ENCODE data around the gene ANKRD29. TPM values are rescaled to one million over a fixed set of nuclear protein-coding genes. Genes with fewer than 3 reads are reported as not detected.

ANKRD29 gene
- total RNA-seq, 1 experiment from 2014 or later: 8.2 TPM

- Histone ChIP-seq H3K36me3 (ENCODE audit: control insufficient read depth, insufficient read depth, low read length) (no peaks in the 10 kb centered on the region), H3K9me3 (no peaks in the 10 kb centered on the region), H3K4me1 (no peaks in the 10 kb centered on the region), H3K27me3 (replicated peaks; ENCODE audit: control insufficient read depth, insufficient read depth, low read length) (no peaks in the 10 kb centered on the region), H3K4me3 (ENCODE audit: low read depth, low read length) (no peak overlapping the region)
- H3K36me3 Mint-ChIP-seq (ENCODE audit: insufficient read depth, unreplicated experiment): no peaks in the 10 kb centered on the region
- peaks cover 7% of the 10 kb centered on the region for H3K4me1 Mint-ChIP-seq (ENCODE audit: low read depth, unreplicated experiment)
- DNase-seq: no peak
- no TSS peak for BruUV-seq (replicated peaks)
- intact Hi-C loops (cut with micrococcal nuclease; ENCODE audit: unreplicated experiment): no loop called here
- no peaks in the 10 kb centered on the region for H3K9me3 Mint-ChIP-seq (ENCODE audit: unreplicated experiment)
- CTCF ChIA-PET: no interaction called here
- TF ChIP-seq, protein P1, sequence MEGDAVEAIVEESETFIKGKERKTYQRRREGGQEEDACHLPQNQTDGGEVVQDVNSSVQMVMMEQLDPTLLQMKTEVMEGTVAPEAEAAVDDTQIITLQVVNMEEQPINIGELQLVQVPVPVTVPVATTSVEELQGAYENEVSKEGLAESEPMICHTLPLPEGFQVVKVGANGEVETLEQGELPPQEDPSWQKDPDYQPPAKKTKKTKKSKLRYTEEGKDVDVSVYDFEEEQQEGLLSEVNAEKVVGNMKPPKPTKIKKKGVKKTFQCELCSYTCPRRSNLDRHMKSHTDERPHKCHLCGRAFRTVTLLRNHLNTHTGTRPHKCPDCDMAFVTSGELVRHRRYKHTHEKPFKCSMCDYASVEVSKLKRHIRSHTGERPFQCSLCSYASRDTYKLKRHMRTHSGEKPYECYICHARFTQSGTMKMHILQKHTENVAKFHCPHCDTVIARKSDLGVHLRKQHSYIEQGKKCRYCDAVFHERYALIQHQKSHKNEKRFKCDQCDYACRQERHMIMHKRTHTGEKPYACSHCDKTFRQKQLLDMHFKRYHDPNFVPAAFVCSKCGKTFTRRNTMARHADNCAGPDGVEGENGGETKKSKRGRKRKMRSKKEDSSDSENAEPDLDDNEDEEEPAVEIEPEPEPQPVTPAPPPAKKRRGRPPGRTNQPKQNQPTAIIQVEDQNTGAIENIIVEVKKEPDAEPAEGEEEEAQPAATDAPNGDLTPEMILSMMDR (IDR thresholded peaks at IDR 0.05; ENCODE audit: insufficient read depth in 1 of 2, low read depth in 1 of 2, low read length in 1 of 2, severe bottlenecking in 1 of 2, unreplicated experiment in 1 of 2): no peak
- no peaks in the 10 kb centered on the region for H3K27me3 Mint-ChIP-seq (ENCODE audit: insufficient read depth, unreplicated experiment)
- H3K4me3 Mint-ChIP-seq (ENCODE audit: unreplicated experiment): no peak overlapping the region
- H3K27ac Mint-ChIP-seq (ENCODE audit: unreplicated experiment): no peak overlapping the region
- POLR2A ChIA-PET: no interaction called here
These were observed 6.0 kb upstream of the ANKRD29 start for GRCh38 chr18:23668731-23669130.

DNA sequence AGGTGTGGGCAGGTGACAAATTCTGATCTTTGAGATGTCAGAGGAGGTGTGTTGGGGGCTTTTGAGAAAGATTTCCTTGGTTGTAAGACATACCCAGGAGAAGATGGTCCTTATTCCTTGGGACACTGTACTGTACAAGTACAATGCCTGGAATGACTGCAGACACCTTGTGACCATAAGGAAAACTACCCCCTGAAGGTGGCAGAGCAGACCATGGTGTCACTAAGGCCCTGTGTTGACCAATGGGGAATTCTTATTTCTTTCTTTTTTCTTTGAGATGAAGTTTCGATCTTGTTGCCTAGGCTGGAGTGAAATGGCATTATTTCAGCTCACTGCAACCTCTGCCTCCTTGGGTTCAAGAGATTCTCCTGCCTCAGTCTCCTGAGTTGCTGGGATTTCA lies 4.4 kb upstream of the ANKRD29 start:
- no peaks in the 10 kb centered on the region for H3K36me3 Mint-ChIP-seq (ENCODE audit: insufficient read depth, unreplicated experiment)
- H3K4me3 Mint-ChIP-seq (ENCODE audit: unreplicated experiment): no peak overlapping the region
- H3K4me1 Mint-ChIP-seq (ENCODE audit: low read depth, unreplicated experiment): peaks cover 14% of the 10 kb centered on the region
- H3K27ac Mint-ChIP-seq (ENCODE audit: unreplicated experiment): no peak overlapping the region
- CTCF ChIA-PET: no interaction called here
- Histone ChIP-seq H3K4me1 (no peaks in the 10 kb centered on the region), H3K4me3 (ENCODE audit: low read depth, low read length) (no peak overlapping the region), H3K27me3 (replicated peaks; ENCODE audit: control insufficient read depth, insufficient read depth, low read length) (no peaks in the 10 kb centered on the region), H3K36me3 (ENCODE audit: control insufficient read depth, insufficient read depth, low read length) (no peaks in the 10 kb centered on the region), H3K9me3 (no peaks in the 10 kb centered on the region)
- H3K9me3 Mint-ChIP-seq (ENCODE audit: unreplicated experiment): no peaks in the 10 kb centered on the region
- DNase-seq: no peak
- H3K27me3 Mint-ChIP-seq (ENCODE audit: insufficient read depth, unreplicated experiment): no peaks in the 10 kb centered on the region
- intact Hi-C loops (cut with micrococcal nuclease; ENCODE audit: unreplicated experiment): no loop called here
- BruUV-seq (replicated peaks): no TSS peak
- POLR2A ChIA-PET: no interaction called here
- TF ChIP-seq, protein P1 (IDR thresholded peaks at IDR 0.05; ENCODE audit: insufficient read depth in 1 of 2, low read depth in 1 of 2, low read length in 1 of 2, severe bottlenecking in 1 of 2, unreplicated experiment in 1 of 2): peak in 1 of 2 experiments; percentile 13

DNA sequence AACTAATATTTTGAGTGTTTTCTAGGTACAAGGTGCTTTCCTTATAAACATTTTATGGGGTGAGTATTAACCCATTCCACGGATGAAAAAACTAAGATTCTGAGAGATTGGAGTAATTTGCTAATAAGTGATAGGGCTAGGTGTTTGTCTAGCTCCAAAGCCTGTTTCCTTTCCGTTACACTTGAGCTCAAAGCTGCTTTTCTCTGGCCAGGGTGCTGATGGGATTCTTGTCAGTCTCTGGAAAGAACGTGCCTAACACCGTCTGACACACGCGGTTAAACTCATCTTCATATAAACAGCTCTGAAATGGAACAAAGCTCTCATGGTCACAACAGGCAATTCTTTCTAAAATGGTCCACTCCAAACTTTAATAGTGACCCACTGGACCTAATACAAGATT lies 2.0 kb upstream of the ANKRD29 start:
- no TSS peak for BruUV-seq (replicated peaks)
- Histone ChIP-seq H3K27me3 (replicated peaks; ENCODE audit: control insufficient read depth, insufficient read depth, low read length) (no peaks in the 10 kb centered on the region), H3K4me1 (no peaks in the 10 kb centered on the region), H3K4me3 (ENCODE audit: low read depth, low read length) (no peak overlapping the region), H3K9me3 (no peaks in the 10 kb centered on the region), H3K36me3 (ENCODE audit: control insufficient read depth, insufficient read depth, low read length) (no peaks in the 10 kb centered on the region)
- Mint-ChIP-seq H3K27me3 (ENCODE audit: insufficient read depth, unreplicated experiment) (no peaks in the 10 kb centered on the region), H3K36me3 (ENCODE audit: insufficient read depth, unreplicated experiment) (no peaks in the 10 kb centered on the region), H3K27ac (ENCODE audit: unreplicated experiment) (no peak overlapping the region), H3K4me1 (ENCODE audit: low read depth, unreplicated experiment) (peaks cover 21% of the 10 kb centered on the region), H3K9me3 (ENCODE audit: unreplicated experiment) (no peaks in the 10 kb centered on the region), H3K4me3 (ENCODE audit: unreplicated experiment) (no peak overlapping the region)
- intact Hi-C loops (cut with micrococcal nuclease; ENCODE audit: unreplicated experiment): no loop called here
- TF ChIP-seq, protein P1 (IDR thresholded peaks at IDR 0.05; ENCODE audit: insufficient read depth in 1 of 2, low read depth in 1 of 2, low read length in 1 of 2, severe bottlenecking in 1 of 2, unreplicated experiment in 1 of 2): no peak
- DNase-seq: no peak
- POLR2A ChIA-PET: no interaction called here
- CTCF ChIA-PET: no interaction called here

All from Caco-2 (cell line).